Pons (tissue), 1 donor: ENCODE measurements around the gene SORT1.
"Not testable (repeated sequence)": the region's sequence is repeated elsewhere in the genome, so short reads cannot be mapped to it uniquely, and the experiment has no call there.

Source experiments
- DNase-seq: peaks from one replicate; pipeline ENCODE4 v3.0.0-alpha.2; 2016; ENCODE audit warnings: low spot score

Gene SORT1

GRCh38 chr1:109396871-109397580 is 692 bp downstream of the SORT1 start:
- DNase-seq, result peak; percentile 47

GRCh38 chr1:109396513-109396839 is 1.2 kb downstream of the SORT1 start:
- DNase-seq, result no peak

- DNase-seq, result peak; percentile 76
Observed at GRCh38 chr1:109395602-109396512, 1.9 kb downstream of the SORT1 start.

- not testable (repeated sequence) for DNase-seq
Observed at GRCh38 chr1:109395282-109395599, 2.5 kb downstream of the SORT1 start.

- DNase-seq, result peak; percentile 52
Observed at GRCh38 chr1:109394591-109395281, 3.0 kb downstream of the SORT1 start.

- DNase-seq, result no peak
Observed at GRCh38 chr1:109393617-109394233, 4.0 kb downstream of the SORT1 start.

GRCh38 chr1:109392788-109393616 is 4.7 kb downstream of the SORT1 start:
- DNase-seq, result peak; percentile 96

GRCh38 chr1:109392037-109392787 is 5.5 kb downstream of the SORT1 start:
- DNase-seq, result peak; percentile 83

GRCh38 chr1:109391626-109392025 is 6.1 kb downstream of the SORT1 start:
- DNase-seq, result peak; percentile 56

- DNase-seq, result no peak
Observed at GRCh38 chr1:109391157-109391556, 6.6 kb downstream of the SORT1 start.

GRCh38 chr1:109389638-109390341 is 7.9 kb downstream of the SORT1 start:
- no peak for DNase-seq

GRCh38 chr1:109388884-109389637 is 8.7 kb downstream of the SORT1 start:
- DNase-seq, result no peak

GRCh38 chr1:109388208-109388711 is 9.5 kb downstream of the SORT1 start:
- DNase-seq, result no peak

GRCh38 chr1:109386054-109386717 is 11.5 kb downstream of the SORT1 start:
- no peak for DNase-seq

- no peak for DNase-seq
Observed at GRCh38 chr1:109385417-109385816, 12.3 kb downstream of the SORT1 start.

- no peak for DNase-seq
Observed at GRCh38 chr1:109383854-109384253, 13.9 kb downstream of the SORT1 start.

- DNase-seq, result no peak
Observed at GRCh38 chr1:109383087-109383779, 14.5 kb downstream of the SORT1 start.

- no peak for DNase-seq
Observed at GRCh38 chr1:109381573-109381972, 16.1 kb downstream of the SORT1 start.
